Calu3 (cell line): Measurements from ENCODE around the gene PORCN. TPM values are rescaled to one million over a fixed set of nuclear protein-coding genes. Genes with fewer than 3 reads are reported as not detected.
A peak's percentile ranks its signal among the peaks of the same experiment; 100 is the strongest.
"Not testable (repeated sequence)": the region's sequence is repeated elsewhere in the genome, so short reads cannot be mapped to it uniquely, and the experiment has no call there.

ENCODE experiments used
- BruUV-seq: library from RNA; stranded (reverse); fragments of 400-500 nt; replicated peaks from 2 replicates; lab custom pipeline; 2021; lab: Mats Ljungman, UMichigan
- CTCF ChIA-PET: fragments of 300-600 bp; sonication (Branson Sonifier 250); formaldehyde crosslinking; loops from one replicate; lab custom pipeline; 2022; ENCODE audit warnings: antibody characterized with exemption; lab: Charles Lee
- DNase-seq: peaks from one replicate; pipeline ENCODE4 v3.0.0; 2022
- H3K27ac Mint-ChIP-seq: one replicate; pipeline ENCODE4 v1.8.0; 2022; ENCODE audit warnings: mixed read lengths; ENCODE audit not compliant: unreplicated experiment
- H3K27me3 Mint-ChIP-seq: one replicate; pipeline ENCODE4 v1.8.0; 2022; ENCODE audit warnings: mixed read lengths; ENCODE audit not compliant: unreplicated experiment
- H3K36me3 Mint-ChIP-seq: one replicate; pipeline ENCODE4 v1.8.0; 2022; ENCODE audit warnings: mild to moderate bottlenecking, moderate library complexity, mixed read lengths; ENCODE audit not compliant: insufficient read depth, unreplicated experiment
- H3K4me1 Mint-ChIP-seq: one replicate; pipeline ENCODE4 v1.8.0; 2022; ENCODE audit warnings: mild to moderate bottlenecking, low read depth, mixed read lengths; ENCODE audit not compliant: unreplicated experiment
- H3K4me3 Mint-ChIP-seq: one replicate; pipeline ENCODE4 v1.8.0; 2022; ENCODE audit warnings: mild to moderate bottlenecking, low read depth, moderate library complexity, mixed read lengths; ENCODE audit not compliant: unreplicated experiment
- H3K9me3 Mint-ChIP-seq: one replicate; pipeline ENCODE4 v1.8.0; 2022; ENCODE audit warnings: low read depth, mixed read lengths; ENCODE audit not compliant: unreplicated experiment
- intact Hi-C: fragments of 100-400 bp; cut with micrococcal nuclease; formaldehyde crosslinking; loops from one replicate; pipeline ENCODE4 v1.10.0; 2022; ENCODE audit not compliant: unreplicated experiment
- total RNA-seq: library from RNA; stranded (reverse); gene quantifications from 2 replicates; pipeline ENCODE4 v1.2.3, GENCODE V29; 2022
- TF ChIP-seq, protein P1 (sequence below): fragments of 200-600 bp; IDR thresholded peaks from one replicate; pipeline ENCODE4 v1.8.0; 2022; ENCODE audit warnings: antibody characterized with exemption; ENCODE audit not compliant: unreplicated experiment

PORCN gene
- total RNA-seq, 1 experiment from 2014 or later: 19.3 TPM

DNA sequence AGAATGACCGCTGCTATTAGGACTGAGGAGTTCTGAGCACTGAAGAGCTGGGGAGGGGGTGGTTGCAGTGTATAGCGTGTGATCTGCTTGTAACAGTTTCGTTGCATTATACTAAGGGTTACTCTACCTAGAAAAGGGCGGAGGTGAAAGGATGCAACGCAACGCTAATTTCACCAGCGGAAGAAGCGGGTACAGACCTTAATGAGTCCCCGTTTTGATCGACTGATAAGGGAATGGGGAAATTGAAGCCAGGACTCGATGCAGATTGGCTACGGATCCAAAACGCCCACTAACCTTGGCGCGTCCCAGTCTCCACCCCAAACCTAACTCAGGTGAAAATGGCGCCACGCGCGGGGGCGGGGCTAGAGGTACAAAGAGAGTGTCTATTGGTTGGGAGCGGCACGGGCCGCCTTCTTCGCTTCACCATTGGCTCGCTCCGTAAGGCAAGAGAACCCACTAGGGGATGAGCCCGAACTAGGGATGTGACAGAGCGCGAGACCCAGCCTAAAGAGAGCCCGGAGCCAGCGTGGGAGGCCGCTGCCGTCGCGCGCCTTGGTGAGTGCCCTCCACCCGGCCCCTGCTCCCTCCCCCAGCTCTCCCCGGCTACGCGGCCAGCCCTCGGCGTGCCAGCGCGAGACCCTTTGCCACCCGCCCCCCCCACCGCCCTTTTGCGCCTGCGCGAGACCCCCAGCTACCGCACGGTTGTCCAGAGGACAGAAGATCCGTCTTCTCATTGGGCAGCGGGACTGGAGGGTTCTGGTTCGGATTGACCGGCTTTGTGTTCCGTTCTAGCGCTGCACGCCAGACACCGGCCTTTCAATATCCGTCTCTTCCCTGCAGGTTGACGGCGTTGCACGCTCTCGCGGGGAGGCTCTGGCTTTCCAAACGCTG lies 12.8 kb downstream of the PORCN start, which contains the start of gene EBP:
Gene EBP (plus strand): TSS at position 456 of the 891 bp plus-strand sequence. CDS start 1,964 bp downstream, outside the sequence.
- Mint-ChIP-seq H3K9me3 (no peaks in the 10 kb centered on the region), H3K36me3 (peaks cover 31% of the 10 kb centered on the region), H3K4me1 (peaks cover 12% of the 10 kb centered on the region), H3K4me3 (peak within 1 kb of the TSS; percentile 78), H3K27me3 (no peaks in the 10 kb centered on the region), H3K27ac (peak within 1 kb of the TSS; percentile 83)
- BruUV-seq: no TSS peak
- DNase-seq: peak; percentile 95
- CTCF ChIA-PET: interaction anchor here (0.6 to 0.8 kb wide), 3 partner anchors 18 to 54 kb away, joined by 3 to 5 read pairs (median 3); partner anchors contain the start of gene TBC1D25
- TF ChIP-seq, protein P1, sequence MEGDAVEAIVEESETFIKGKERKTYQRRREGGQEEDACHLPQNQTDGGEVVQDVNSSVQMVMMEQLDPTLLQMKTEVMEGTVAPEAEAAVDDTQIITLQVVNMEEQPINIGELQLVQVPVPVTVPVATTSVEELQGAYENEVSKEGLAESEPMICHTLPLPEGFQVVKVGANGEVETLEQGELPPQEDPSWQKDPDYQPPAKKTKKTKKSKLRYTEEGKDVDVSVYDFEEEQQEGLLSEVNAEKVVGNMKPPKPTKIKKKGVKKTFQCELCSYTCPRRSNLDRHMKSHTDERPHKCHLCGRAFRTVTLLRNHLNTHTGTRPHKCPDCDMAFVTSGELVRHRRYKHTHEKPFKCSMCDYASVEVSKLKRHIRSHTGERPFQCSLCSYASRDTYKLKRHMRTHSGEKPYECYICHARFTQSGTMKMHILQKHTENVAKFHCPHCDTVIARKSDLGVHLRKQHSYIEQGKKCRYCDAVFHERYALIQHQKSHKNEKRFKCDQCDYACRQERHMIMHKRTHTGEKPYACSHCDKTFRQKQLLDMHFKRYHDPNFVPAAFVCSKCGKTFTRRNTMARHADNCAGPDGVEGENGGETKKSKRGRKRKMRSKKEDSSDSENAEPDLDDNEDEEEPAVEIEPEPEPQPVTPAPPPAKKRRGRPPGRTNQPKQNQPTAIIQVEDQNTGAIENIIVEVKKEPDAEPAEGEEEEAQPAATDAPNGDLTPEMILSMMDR: no peak
- intact Hi-C loops: no loop called here

DNA sequence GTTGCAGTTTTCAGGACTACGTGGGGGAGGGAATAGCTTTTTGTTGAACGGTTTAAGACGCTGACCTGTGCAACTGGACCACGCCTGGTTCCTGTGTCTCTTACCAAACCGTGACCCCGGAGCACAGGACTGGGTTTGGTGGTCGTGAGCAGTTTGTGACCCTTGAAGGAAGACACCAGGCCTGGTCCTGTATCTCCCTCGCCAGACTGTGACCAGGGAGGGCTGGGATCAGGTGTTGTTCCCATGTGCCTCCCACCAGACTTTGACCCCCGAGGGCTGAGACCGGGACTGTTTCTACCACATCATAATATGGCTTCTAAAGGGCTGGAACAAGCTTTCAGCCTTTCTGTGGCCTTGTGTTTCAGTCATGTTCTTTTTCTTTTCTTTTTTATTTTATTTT lies 13.5 kb downstream of the PORCN start:
- intact Hi-C loops: no loop called here
- H3K27ac Mint-ChIP-seq: peak overlapping the region; percentile 83
- DNase-seq: no peak
- H3K9me3 Mint-ChIP-seq: no peaks in the 10 kb centered on the region
- peaks cover 34% of the 10 kb centered on the region for H3K36me3 Mint-ChIP-seq
- no TSS peak for BruUV-seq
- H3K4me1 Mint-ChIP-seq: peaks cover 16% of the 10 kb centered on the region
- CTCF ChIA-PET: interaction anchor here (0.6 to 0.8 kb wide), 3 partner anchors 17 to 53 kb away, joined by 3 to 5 read pairs (median 3); partner anchors contain the start of gene TBC1D25
- H3K27me3 Mint-ChIP-seq: no peaks in the 10 kb centered on the region
- TF ChIP-seq, protein P1: no peak
- peak overlapping the region; percentile 78 for H3K4me3 Mint-ChIP-seq

DNA sequence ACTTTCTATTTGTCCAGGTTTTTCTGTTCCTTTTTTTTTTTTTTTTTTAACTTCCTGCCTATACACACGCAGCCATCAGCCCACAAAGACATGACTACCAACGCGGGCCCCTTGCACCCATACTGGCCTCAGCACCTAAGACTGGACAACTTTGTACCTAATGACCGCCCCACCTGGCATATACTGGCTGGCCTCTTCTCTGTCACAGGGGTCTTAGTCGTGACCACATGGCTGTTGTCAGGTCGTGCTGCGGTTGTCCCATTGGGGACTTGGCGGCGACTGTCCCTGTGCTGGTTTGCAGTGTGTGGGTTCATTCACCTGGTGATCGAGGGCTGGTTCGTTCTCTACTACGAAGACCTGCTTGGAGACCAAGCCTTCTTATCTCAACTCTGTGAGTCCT lies 14.9 kb downstream of the PORCN start:
- TF ChIP-seq, protein P1: no peak
- TSS peak; percentile 15 for BruUV-seq
- intact Hi-C loops: no loop called here
- H3K9me3 Mint-ChIP-seq: no peaks in the 10 kb centered on the region
- DNase-seq: no peak
- peaks cover 16% of the 10 kb centered on the region for H3K4me1 Mint-ChIP-seq
- H3K36me3 Mint-ChIP-seq: peaks cover 40% of the 10 kb centered on the region
- H3K27ac Mint-ChIP-seq: no peak overlapping the region
- H3K4me3 Mint-ChIP-seq: peak overlapping the region; percentile 45
- CTCF ChIA-PET: no interaction called here
- no peaks in the 10 kb centered on the region for H3K27me3 Mint-ChIP-seq

DNA sequence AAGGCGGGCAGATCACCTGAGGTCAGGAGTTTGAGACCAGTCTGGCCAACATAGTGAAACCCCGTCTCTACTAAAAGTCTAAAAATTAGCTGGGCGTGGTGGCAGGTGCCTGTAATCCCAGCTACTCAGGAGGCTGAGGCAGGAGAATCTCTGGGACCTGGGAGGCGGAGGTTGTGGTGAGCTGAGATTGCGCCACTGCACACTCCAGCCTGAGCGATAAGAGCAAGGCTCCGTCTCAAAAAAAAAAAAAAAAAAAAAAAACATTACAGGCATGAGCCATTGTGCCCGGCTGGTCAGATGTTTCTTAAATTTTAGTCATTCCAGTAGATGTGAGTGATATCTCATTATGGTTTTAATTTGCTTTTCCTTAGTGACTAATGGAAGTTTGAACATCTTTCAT lies 17.1 kb downstream of the PORCN start:
- H3K4me3 Mint-ChIP-seq, intact Hi-C loops, H3K27ac Mint-ChIP-seq, CTCF ChIA-PET, DNase-seq, H3K9me3 Mint-ChIP-seq, BruUV-seq, H3K27me3 Mint-ChIP-seq: not testable (repeated sequence)
- H3K4me1 Mint-ChIP-seq: peaks cover 12% of the 10 kb centered on the region
- H3K36me3 Mint-ChIP-seq: peaks cover 46% of the 10 kb centered on the region
